HL-60 (cell line): Measurements from ENCODE around the gene TTC28.
"Not testable (repeated sequence)": the region's sequence is repeated elsewhere in the genome, so short reads cannot be mapped to it uniquely, and the experiment has no call there.

Experiments used
- DNase-seq, 2 experiments: peaks; one replicate each; pipeline ENCODE4 v3.0.0-alpha.2; 2010 to 2020; ENCODE audit warnings: low read depth in 1 of 2, low spot score in 1 of 2
- H3K27ac ChIP-seq: fragments of 250-450 bp; sonication (Bioruptor Pico); replicated peaks from 2 replicates; pipeline ENCODE4 v1.5.1; 2020; ENCODE audit warnings: mild to moderate bottlenecking, moderate library complexity
- H3K27me3 ChIP-seq: fragments of 250-450 bp; sonication (Bioruptor Pico); 2 replicates; pipeline ENCODE4 v1.5.1; 2021; ENCODE audit warnings: mild to moderate bottlenecking, moderate library complexity; ENCODE audit not compliant: insufficient read depth, poor library complexity, severe bottlenecking
- H3K4me3 ChIP-seq: replicated peaks from 2 replicates; pipeline ENCODE4 v1.5.1; 2011; ENCODE audit warnings: mild to moderate bottlenecking, control low read depth, low read length; ENCODE audit not compliant: insufficient read depth
- CTCF ChIP-seq: IDR thresholded peaks from one replicate; pipeline ENCODE4 v1.5.1; 2011; ENCODE audit warnings: low read length, control low read depth, inconsistent platforms; ENCODE audit not compliant: insufficient read depth
- GABPA ChIP-seq: IDR thresholded peaks from 2 replicates; pipeline ENCODE4 v1.6.1; 2012; ENCODE audit warnings: low read depth
- POLR2AphosphoS5 ChIP-seq: IDR thresholded peaks from 2 replicates; pipeline ENCODE4 v1.6.1; 2012; ENCODE audit warnings: low read depth
- REST ChIP-seq: IDR thresholded peaks from 2 replicates; pipeline ENCODE4 v1.6.1; 2012; ENCODE audit warnings: low read depth; ENCODE audit not compliant: insufficient replicate concordance
- SPI1 ChIP-seq: IDR thresholded peaks from 2 replicates; pipeline ENCODE4 v1.6.1; 2012; ENCODE audit warnings: low read depth, mild to moderate bottlenecking, borderline replicate concordance

The TTC28 gene

GRCh38 chr22:28500006-28500405, 179.6 kb downstream of the TTC28 start:
- no peak for DNase-seq
- Histone ChIP-seq H3K4me3 (no peak overlapping the region), H3K27ac (no peak overlapping the region), H3K27me3 (peaks cover 3% of the 10 kb centered on the region)
- no peak for TF ChIP-seq GABPA
- TF ChIP-seq POLR2AphosphoS5: no peak
- TF ChIP-seq REST: no peak
- no peak for TF ChIP-seq SPI1
- no peak for TF ChIP-seq CTCF

GRCh38 chr22:28498044-28498443, 181.6 kb downstream of the TTC28 start:
- no peak for TF ChIP-seq REST
- no peak for TF ChIP-seq CTCF
- no peak for TF ChIP-seq SPI1
- no peak for TF ChIP-seq GABPA
- no peak for TF ChIP-seq POLR2AphosphoS5
- no peak for DNase-seq
- Histone ChIP-seq H3K4me3 (no peak overlapping the region), H3K27ac (no peak overlapping the region), H3K27me3 (peaks cover 5% of the 10 kb centered on the region)

GRCh38 chr22:28497188-28497587, 182.5 kb downstream of the TTC28 start:
- TF ChIP-seq CTCF (no peak), SPI1 (no peak), REST (no peak), POLR2AphosphoS5 (no peak), GABPA (no peak)
- Histone ChIP-seq H3K27ac (no peak overlapping the region), H3K27me3 (peaks cover 5% of the 10 kb centered on the region), H3K4me3 (no peak overlapping the region)
- DNase-seq: no peak

GRCh38 chr22:28491289-28491688, 188.4 kb downstream of the TTC28 start:
- H3K27ac ChIP-seq, DNase-seq, H3K4me3 ChIP-seq, H3K27me3 ChIP-seq: not testable (repeated sequence)
